Mesendoderm (in vitro differentiated cells): ENCODE data around the gene SLC13A3.

Source experiments
- DNase-seq: peaks from one replicate; pipeline ENCODE4 v3.0.0; 2013
- H2AK5ac ChIP-seq: 2 replicates; pipeline ENCODE4 v1.6.1; 2013; ENCODE audit warnings: low read length, inconsistent platforms
- H2BK120ac ChIP-seq: 2 replicates; pipeline ENCODE4 v1.6.1; 2013; ENCODE audit warnings: low read depth, mild to moderate bottlenecking, low read length, moderate library complexity, mixed read lengths
- H2BK15ac ChIP-seq: replicated peaks from 2 replicates; pipeline ENCODE4 v1.6.1; 2013; ENCODE audit warnings: low read depth, mild to moderate bottlenecking, moderate library complexity
- H2BK5ac ChIP-seq: 2 replicates; pipeline ENCODE4 v1.6.1; 2013; ENCODE audit warnings: low read length, inconsistent platforms
- H3K18ac ChIP-seq: 2 replicates; pipeline ENCODE4 v1.6.1; 2013; ENCODE audit warnings: mild to moderate bottlenecking, low read length, mixed read lengths
- H3K23ac ChIP-seq: one replicate; pipeline ENCODE4 v1.6.1; 2013; ENCODE audit warnings: low read length
- H3K27ac ChIP-seq: 2 replicates; pipeline ENCODE4 v1.5.1; 2013; ENCODE audit warnings: low read depth, mild to moderate bottlenecking, inconsistent platforms, low read length, moderate library complexity
- H3K27me3 ChIP-seq: 2 replicates; pipeline ENCODE4 v1.6.1; 2013; ENCODE audit warnings: low read length, control low read depth, mild to moderate bottlenecking, inconsistent platforms; ENCODE audit not compliant: insufficient read depth, poor library complexity
- H3K36me3 ChIP-seq: 2 replicates; pipeline ENCODE4 v1.6.1; 2013; ENCODE audit warnings: low read length, inconsistent platforms; ENCODE audit not compliant: control insufficient read depth, insufficient read depth
- H3K4ac ChIP-seq: one replicate; pipeline ENCODE4 v1.6.1; 2013; ENCODE audit warnings: low read depth, mild to moderate bottlenecking, low read length, moderate library complexity
- H3K4me1 ChIP-seq: 2 replicates; pipeline ENCODE4 v1.6.1; 2013; ENCODE audit warnings: low read depth, low read length, inconsistent platforms; ENCODE audit not compliant: control insufficient read depth
- H3K4me2 ChIP-seq: 2 replicates; pipeline ENCODE4 v1.6.1; 2013; ENCODE audit warnings: low read length
- H3K4me3 ChIP-seq: 2 replicates; pipeline ENCODE4 v1.5.1; 2013; ENCODE audit warnings: mild to moderate bottlenecking, low read length
- H3K56ac ChIP-seq: one replicate; pipeline ENCODE4 v1.6.1; 2013; ENCODE audit warnings: low read length
- H3K79me1 ChIP-seq: 2 replicates; pipeline ENCODE4 v1.6.1; 2013; ENCODE audit warnings: low read length, inconsistent platforms
- H3K79me2 ChIP-seq: 2 replicates; pipeline ENCODE4 v1.6.1; 2013; ENCODE audit warnings: mild to moderate bottlenecking, low read length; ENCODE audit not compliant: control insufficient read depth, insufficient read depth
- H3K9ac ChIP-seq: 2 replicates; pipeline ENCODE4 v1.6.1; 2013; ENCODE audit warnings: low read length, inconsistent platforms
- H4K5ac ChIP-seq: one replicate; pipeline ENCODE4 v1.6.1; 2013; ENCODE audit warnings: low read length
- H4K8ac ChIP-seq: one replicate; pipeline ENCODE4 v1.6.1; 2013; ENCODE audit warnings: low read depth, mild to moderate bottlenecking, control low read depth, low read length, moderate library complexity
- WGBS: extraction: QIAGEN DNeasy Blood & Tissue Kit; methylation state at CpG from one replicate; pipeline ENCODE4 v1.1.7; 2013; ENCODE audit warnings: low lambda C conversion rate, missing lambda C conversion rate; ENCODE audit not compliant: insufficient coverage; ENCODE audit errors: extremely low coverage; 5-methylcytosine and 5-hydroxymethylcytosine counted together

Gene SLC13A3

DNA sequence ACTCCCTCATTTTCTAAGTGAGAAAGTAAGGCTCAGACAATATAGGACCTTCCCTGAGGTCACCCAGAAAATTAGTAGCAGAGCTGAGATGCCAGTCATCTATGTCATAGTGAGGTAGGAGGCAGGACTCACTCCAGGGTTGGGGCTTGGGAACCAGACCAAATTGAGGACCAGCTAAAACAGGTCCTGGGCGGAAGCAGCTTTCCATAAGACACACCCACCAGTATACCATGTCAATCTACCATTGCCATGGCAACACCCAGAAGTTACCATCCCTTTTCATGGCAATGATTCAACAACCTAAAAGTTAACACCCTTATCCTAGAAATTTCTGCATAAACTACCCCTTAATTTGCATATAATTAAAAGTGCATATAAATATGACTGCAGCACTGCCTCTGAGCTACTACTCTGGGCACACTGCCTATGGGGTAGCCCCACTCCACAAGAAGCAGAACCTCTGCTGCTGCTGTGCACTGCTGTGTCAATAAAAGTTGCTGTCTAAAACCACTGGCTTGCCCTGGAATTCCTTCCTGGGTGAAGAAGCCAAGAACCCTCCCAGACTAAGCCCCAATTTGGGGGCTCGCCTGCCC, 70.5 kb downstream of the SLC13A3 start:
- no peak overlapping the region for H3K18ac ChIP-seq
- no peaks in the 10 kb centered on the region for H3K36me3 ChIP-seq
- H3K79me1 ChIP-seq, result no peaks in the 10 kb centered on the region
- no peak overlapping the region for H2BK5ac ChIP-seq
- H3K4me2 ChIP-seq, result no peak overlapping the region
- no peak overlapping the region for H2BK120ac ChIP-seq
- peaks cover 10% of the 10 kb centered on the region for H3K4me1 ChIP-seq
- H4K8ac ChIP-seq, result no peak overlapping the region
- H4K5ac ChIP-seq, result no peak overlapping the region
- DNase-seq, result peak; percentile 12
- H2BK15ac ChIP-seq, result no peak overlapping the region
- H3K9ac ChIP-seq, result no peak overlapping the region
- no peaks in the 10 kb centered on the region for H3K27me3 ChIP-seq
- H3K4me3 ChIP-seq, result no peak overlapping the region
- H2AK5ac ChIP-seq, result no peak overlapping the region
- WGBS, result no CpG with 5 or more reads among the region's 2 CpGs
- no peaks in the 10 kb centered on the region for H3K79me2 ChIP-seq
- no peak overlapping the region for H3K23ac ChIP-seq
- no peak overlapping the region for H3K4ac ChIP-seq
- H3K27ac ChIP-seq, result no peak overlapping the region
- H3K56ac ChIP-seq, result no peak overlapping the region

- no peak overlapping the region for H3K27ac ChIP-seq
- no peak for DNase-seq
- H3K79me2 ChIP-seq, result no peaks in the 10 kb centered on the region
- no peaks in the 10 kb centered on the region for H3K36me3 ChIP-seq
- no peak overlapping the region for H2BK15ac ChIP-seq
- H4K5ac ChIP-seq, result no peak overlapping the region
- H3K27me3 ChIP-seq, result no peaks in the 10 kb centered on the region
- H3K9ac ChIP-seq, result no peak overlapping the region
- H3K79me1 ChIP-seq, result no peaks in the 10 kb centered on the region
- no CpG with 5 or more reads among the region's 7 CpGs for WGBS
- H3K4me2 ChIP-seq, result no peak overlapping the region
- no peak overlapping the region for H2BK120ac ChIP-seq
- H3K4ac ChIP-seq, result no peak overlapping the region
- no peak overlapping the region for H3K4me3 ChIP-seq
- H3K4me1 ChIP-seq, result peaks cover 3% of the 10 kb centered on the region
- H2AK5ac ChIP-seq, result no peak overlapping the region
- H3K23ac ChIP-seq, result no peak overlapping the region
- no peak overlapping the region for H3K56ac ChIP-seq
- H3K18ac ChIP-seq, result no peak overlapping the region
- no peak overlapping the region for H4K8ac ChIP-seq
- no peak overlapping the region for H2BK5ac ChIP-seq
Measured at GRCh38 chr20:46578745-46579144, 72.5 kb downstream of the SLC13A3 start.

DNA sequence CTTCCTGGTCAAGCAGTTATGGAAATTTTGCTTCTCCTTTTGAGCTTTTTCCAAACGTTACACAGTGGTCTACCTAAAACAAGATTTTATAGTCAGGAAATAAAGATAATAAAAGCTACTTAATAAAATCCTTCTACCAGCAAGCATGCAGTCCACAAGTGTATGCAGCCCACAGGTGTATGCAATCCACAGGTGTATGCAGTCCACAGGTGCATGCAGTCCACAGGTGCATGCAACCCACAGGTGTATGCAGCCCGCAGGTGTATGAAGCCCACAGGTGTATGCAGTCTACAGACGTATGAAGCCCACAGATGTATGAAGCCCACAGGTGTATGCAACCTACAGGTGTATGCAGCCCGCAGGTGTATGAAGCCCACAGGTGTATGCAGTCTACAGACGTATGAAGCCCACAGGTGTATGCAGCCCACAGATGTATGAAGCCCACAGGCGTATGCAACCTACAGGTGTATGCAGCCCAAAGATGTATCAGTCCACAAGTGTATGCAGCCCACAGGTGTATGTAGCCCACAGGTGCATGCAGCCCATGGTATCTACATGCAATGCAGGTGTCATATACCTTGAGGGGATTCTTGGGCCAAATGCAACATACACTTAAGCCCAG, 74.4 kb downstream of the SLC13A3 start:
- Histone ChIP-seq H3K36me3 (no peaks in the 10 kb centered on the region), H2BK15ac (no peak overlapping the region), H3K56ac (no peak overlapping the region), H4K5ac (no peak overlapping the region), H3K27ac (no peak overlapping the region), H2AK5ac (no peak overlapping the region), H3K4me1 (no peaks in the 10 kb centered on the region), H3K4me3 (no peak overlapping the region), H2BK5ac (no peak overlapping the region), H3K79me1 (no peaks in the 10 kb centered on the region), H4K8ac (no peak overlapping the region), H3K4ac (no peak overlapping the region), H3K27me3 (no peaks in the 10 kb centered on the region), H3K4me2 (no peak overlapping the region), H3K23ac (no peak overlapping the region), H3K9ac (no peak overlapping the region), H3K79me2 (no peaks in the 10 kb centered on the region), H2BK120ac (no peak overlapping the region), H3K18ac (no peak overlapping the region)
- DNase-seq, result no peak
- WGBS, result no CpG with 5 or more reads among the region's 6 CpGs

DNA sequence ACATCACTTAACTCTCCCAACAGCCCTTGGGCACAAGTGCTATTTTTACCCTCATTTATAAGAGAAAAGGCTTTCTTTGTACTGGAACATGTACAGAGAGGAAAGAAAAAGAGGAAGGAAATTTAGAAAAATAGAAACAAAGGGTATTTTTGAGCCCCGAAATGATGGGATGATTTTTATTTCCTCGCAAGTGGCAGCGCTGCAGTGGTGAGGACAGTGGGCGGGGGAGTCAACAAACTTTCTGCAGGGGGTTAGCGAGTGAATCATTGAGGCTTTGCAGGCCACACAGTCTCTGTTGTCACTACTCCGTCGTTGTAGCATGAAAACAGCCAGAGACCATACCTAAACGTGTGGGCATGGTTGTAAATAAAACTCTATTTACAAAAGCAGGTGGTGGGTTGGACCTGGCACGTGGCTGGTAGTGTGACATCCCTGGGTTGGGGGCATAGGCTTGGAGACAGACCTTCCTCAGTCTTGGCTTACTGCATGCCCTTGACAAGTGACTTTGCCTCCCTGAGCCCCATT, 75.3 kb downstream of the SLC13A3 start:
- Histone ChIP-seq H3K4ac (no peak overlapping the region), H3K4me3 (no peak overlapping the region), H3K79me1 (no peaks in the 10 kb centered on the region), H3K9ac (no peak overlapping the region), H4K8ac (no peak overlapping the region), H3K23ac (no peak overlapping the region), H3K79me2 (no peaks in the 10 kb centered on the region), H3K27me3 (no peaks in the 10 kb centered on the region), H2AK5ac (no peak overlapping the region), H3K27ac (no peak overlapping the region), H2BK15ac (no peak overlapping the region), H3K4me1 (no peaks in the 10 kb centered on the region), H3K18ac (no peak overlapping the region), H3K4me2 (no peak overlapping the region), H3K36me3 (no peaks in the 10 kb centered on the region), H2BK120ac (no peak overlapping the region), H3K56ac (no peak overlapping the region), H2BK5ac (no peak overlapping the region), H4K5ac (no peak overlapping the region)
- WGBS, result no CpG with 5 or more reads among the region's 9 CpGs
- DNase-seq, result no peak

GRCh38 chr20:46575394-46575793, 75.9 kb downstream of the SLC13A3 start:
- Histone ChIP-seq H3K79me1 (no peaks in the 10 kb centered on the region), H2BK5ac (no peak overlapping the region), H2BK15ac (no peak overlapping the region), H2AK5ac (no peak overlapping the region), H3K9ac (no peak overlapping the region), H3K27ac (no peak overlapping the region), H3K27me3 (no peaks in the 10 kb centered on the region), H3K56ac (no peak overlapping the region), H3K79me2 (no peaks in the 10 kb centered on the region), H3K18ac (no peak overlapping the region), H3K4ac (no peak overlapping the region), H4K5ac (no peak overlapping the region), H2BK120ac (no peak overlapping the region), H3K4me1 (no peaks in the 10 kb centered on the region), H4K8ac (no peak overlapping the region), H3K23ac (no peak overlapping the region), H3K36me3 (no peaks in the 10 kb centered on the region), H3K4me2 (no peak overlapping the region), H3K4me3 (no peak overlapping the region)
- WGBS, result no CpG with 5 or more reads among the region's 5 CpGs
- no peak for DNase-seq
